NCI-H774 (cell line): ENCODE results near the gene SIRT5.

Source experiments
- DNase-seq: peaks from one replicate; lab custom pipeline; 2025; lab: John Stamatoyannopoulos, UW

SIRT5 gene

GRCh38 chr6:13635948-13636658 is 61.7 kb downstream of the SIRT5 start:
- no peak for DNase-seq

GRCh38 chr6:13638014-13638413 is 63.6 kb downstream of the SIRT5 start:
- DNase-seq, result no peak

GRCh38 chr6:13638626-13639025 is 64.2 kb downstream of the SIRT5 start:
- DNase-seq, result no peak

GRCh38 chr6:13641315-13641714 is 66.9 kb downstream of the SIRT5 start:
- no peak for DNase-seq

GRCh38 chr6:13643125-13643524 is 68.7 kb downstream of the SIRT5 start:
- no peak for DNase-seq

GRCh38 chr6:13648850-13649249 is 74.4 kb downstream of the SIRT5 start:
- peak; percentile 23 for DNase-seq

GRCh38 chr6:13649393-13649792 is 75.0 kb downstream of the SIRT5 start:
- no peak for DNase-seq

- DNase-seq, result no peak
Observed at GRCh38 chr6:13653296-13653695, 78.9 kb downstream of the SIRT5 start.

GRCh38 chr6:13654496-13654895 is 80.1 kb downstream of the SIRT5 start:
- DNase-seq, result no peak

- no peak for DNase-seq
Observed at GRCh38 chr6:13655700-13656099, 81.3 kb downstream of the SIRT5 start.

GRCh38 chr6:13660273-13660672 is 85.9 kb downstream of the SIRT5 start:
- no peak for DNase-seq

- DNase-seq, result no peak
Observed at GRCh38 chr6:13660893-13661292, 86.5 kb downstream of the SIRT5 start.

- no peak for DNase-seq
Observed at GRCh38 chr6:13661647-13662046, 87.2 kb downstream of the SIRT5 start.

- no peak for DNase-seq
Observed at GRCh38 chr6:13662651-13663334, 88.4 kb downstream of the SIRT5 start.

GRCh38 chr6:13663986-13664385 is 89.6 kb downstream of the SIRT5 start:
- no peak for DNase-seq
